HFFc6 (cell line): ENCODE data around the gene SPATA6L. TPM values are rescaled to one million over a fixed set of nuclear protein-coding genes. Genes with fewer than 3 reads are reported as not detected.

Experiments used
- DNase-seq: peaks from one replicate; pipeline ENCODE4 v3.0.0-alpha.2; 2018
- H3K27ac Mint-ChIP-seq: 2 replicates; pipeline ENCODE4 v1.8.0; 2020; ENCODE audit warnings: mild to moderate bottlenecking, mixed read lengths
- H3K27me3 Mint-ChIP-seq: 2 replicates; pipeline ENCODE4 v1.8.0; 2021; ENCODE audit warnings: mild to moderate bottlenecking, moderate library complexity, mixed read lengths; ENCODE audit not compliant: insufficient read depth
- H3K36me3 Mint-ChIP-seq: 2 replicates; pipeline ENCODE4 v1.8.0; 2021; ENCODE audit warnings: low read depth, mixed read lengths
- H3K4me1 Mint-ChIP-seq: 2 replicates; pipeline ENCODE4 v1.8.0; 2020; ENCODE audit warnings: low read depth, mixed read lengths
- H3K4me3 Mint-ChIP-seq: 2 replicates; pipeline ENCODE4 v1.8.0; 2020; ENCODE audit warnings: mild to moderate bottlenecking, moderate library complexity, mixed read lengths
- H3K9me3 Mint-ChIP-seq: 2 replicates; pipeline ENCODE4 v1.8.0; 2020; ENCODE audit warnings: mild to moderate bottlenecking, mixed read lengths
- CTCF ChIP-seq: fragments of 200-600 bp; sonication (generic); IDR thresholded peaks from 2 replicates; pipeline ENCODE4 v1.5.0; 2021; ENCODE audit warnings: antibody characterized with exemption, mild to moderate bottlenecking
- total RNA-seq, 6 experiments: library from RNA; stranded (reverse); fragmentation: NEBNext Ultra II Directional; extraction: Animal tissue kit (Norgen Biotek cat#: 25700); gene quantifications; 2 replicates in 1 of 6; 3 replicates in 5 of 6; pipeline ENCODE4 v1.2.3, GENCODE V29; 2021

Gene SPATA6L
- total RNA-seq, 6 experiments from 2014 or later = 0.27 to 0.73 (median 0.54) TPM; not detected in 2

GRCh38 chr9:4706021-4706420 is 39.7 kb upstream of the SPATA6L start:
- Mint-ChIP-seq H3K36me3 (peaks cover 32% of the 10 kb centered on the region), H3K27ac (no peak overlapping the region), H3K4me3 (no peak overlapping the region), H3K4me1 (peaks cover 11% of the 10 kb centered on the region), H3K27me3 (no peaks in the 10 kb centered on the region), H3K9me3 (no peaks in the 10 kb centered on the region)
- DNase-seq = no peak
- no peak for TF ChIP-seq CTCF

GRCh38 chr9:4704129-4704528 is 37.8 kb upstream of the SPATA6L start:
- no peak for TF ChIP-seq CTCF
- no peak overlapping the region for H3K27ac Mint-ChIP-seq
- H3K4me1 Mint-ChIP-seq = peaks cover 11% of the 10 kb centered on the region
- no peaks in the 10 kb centered on the region for H3K27me3 Mint-ChIP-seq
- no peaks in the 10 kb centered on the region for H3K9me3 Mint-ChIP-seq
- peaks cover 31% of the 10 kb centered on the region for H3K36me3 Mint-ChIP-seq
- H3K4me3 Mint-ChIP-seq = no peak overlapping the region
- DNase-seq = no peak

- Mint-ChIP-seq H3K36me3 (peaks cover 27% of the 10 kb centered on the region), H3K4me1 (peaks cover 16% of the 10 kb centered on the region), H3K4me3 (no peak overlapping the region), H3K27ac (no peak overlapping the region), H3K9me3 (no peaks in the 10 kb centered on the region), H3K27me3 (no peaks in the 10 kb centered on the region)
- DNase-seq = no peak
- no peak for TF ChIP-seq CTCF
These were observed 35.2 kb upstream of the SPATA6L start for GRCh38 chr9:4701526-4701925.

GRCh38 chr9:4700932-4701331 is 34.7 kb upstream of the SPATA6L start:
- Mint-ChIP-seq H3K36me3 (peaks cover 27% of the 10 kb centered on the region), H3K27ac (no peak overlapping the region), H3K27me3 (no peaks in the 10 kb centered on the region; the same call in 1 of the 2 replicates), H3K4me1 (peaks cover 22% of the 10 kb centered on the region), H3K9me3 (no peaks in the 10 kb centered on the region), H3K4me3 (no peak overlapping the region)
- no peak for DNase-seq
- TF ChIP-seq CTCF = no peak

- Mint-ChIP-seq H3K9me3 (no peaks in the 10 kb centered on the region), H3K4me3 (no peak overlapping the region), H3K27ac (no peak overlapping the region), H3K4me1 (peaks cover 23% of the 10 kb centered on the region), H3K36me3 (peaks cover 24% of the 10 kb centered on the region), H3K27me3 (no peaks in the 10 kb centered on the region; the same call in 1 of the 2 replicates)
- DNase-seq = no peak
- TF ChIP-seq CTCF = no peak
These were observed 33.8 kb upstream of the SPATA6L start for GRCh38 chr9:4700091-4700490.

- Mint-ChIP-seq H3K27me3 (no peaks in the 10 kb centered on the region; the same call in 1 of the 2 replicates), H3K27ac (no peak overlapping the region), H3K4me3 (no peak overlapping the region), H3K36me3 (peaks cover 17% of the 10 kb centered on the region), H3K9me3 (no peaks in the 10 kb centered on the region), H3K4me1 (peaks cover 31% of the 10 kb centered on the region)
- no peak for TF ChIP-seq CTCF
- peak; percentile 72 for DNase-seq
These were observed 25.5 kb upstream of the SPATA6L start for GRCh38 chr9:4691795-4692194.
